Measurements from ENCODE around the gene TXNRD1.
A peak's percentile ranks its signal among the peaks of the same experiment; 100 is the strongest.
"Not testable (repeated sequence)": the region's sequence is repeated elsewhere in the genome, so short reads cannot be mapped to it uniquely, and the experiment has no call there.

Gene TXNRD1

DNA sequence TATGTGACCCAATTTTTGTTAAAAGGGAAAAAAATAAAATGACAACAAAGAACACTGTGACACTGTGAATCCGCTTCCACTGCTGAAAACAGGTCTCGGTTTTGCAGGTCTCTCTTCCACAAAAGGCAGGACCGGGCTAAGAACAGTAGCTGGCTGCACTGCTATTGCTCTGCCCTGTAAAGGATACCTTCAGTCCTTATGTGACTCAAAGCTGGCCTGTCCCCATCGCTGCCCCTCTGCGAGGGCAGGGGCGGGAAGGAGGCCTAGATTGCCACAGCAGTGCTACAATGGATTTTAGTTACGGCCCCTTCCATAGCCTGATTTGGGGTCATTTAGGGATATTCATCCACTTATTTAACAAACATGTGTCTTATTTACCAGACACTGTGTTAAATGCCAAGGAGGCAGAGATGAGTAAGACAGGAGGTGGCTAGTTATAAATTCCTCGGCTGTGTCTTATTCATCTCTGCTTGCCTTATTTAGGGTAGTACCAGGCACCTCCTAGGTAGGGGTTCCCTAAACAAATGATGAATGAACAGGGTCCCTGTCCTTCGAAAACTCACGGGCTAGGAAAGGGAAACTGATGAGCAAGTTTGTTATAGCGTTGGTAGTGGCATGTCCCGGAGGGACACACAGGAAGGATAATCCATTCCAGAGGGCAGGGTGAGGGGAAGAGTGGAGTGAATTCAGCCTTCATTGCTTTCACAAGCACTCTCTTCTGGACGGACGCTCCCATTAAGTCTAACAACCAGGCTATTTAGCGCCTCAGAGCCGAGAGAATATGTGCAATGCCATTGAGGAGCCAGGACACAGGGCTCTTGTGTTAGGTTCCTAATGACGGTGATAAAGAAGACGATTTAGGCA lies 161.3 kb downstream of the TXNRD1 start:
- DNase-seq, result no peak

DNA sequence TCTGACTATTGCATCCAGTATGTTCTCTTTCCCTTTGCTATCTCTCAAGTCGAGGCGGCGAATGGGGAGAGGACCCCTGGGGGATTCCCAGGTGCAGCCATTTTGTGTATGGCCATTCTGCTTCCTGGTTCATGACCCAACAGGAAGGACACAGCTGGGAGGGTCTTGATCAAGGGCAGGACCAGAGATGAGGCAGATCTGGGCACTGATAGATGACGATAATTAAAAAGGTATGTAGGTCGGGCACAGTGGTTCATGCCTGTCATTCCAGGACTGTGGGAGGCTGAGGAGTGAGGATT lies 161.9 kb downstream of the TXNRD1 start:
- DNase-seq, result no peak

DNA sequence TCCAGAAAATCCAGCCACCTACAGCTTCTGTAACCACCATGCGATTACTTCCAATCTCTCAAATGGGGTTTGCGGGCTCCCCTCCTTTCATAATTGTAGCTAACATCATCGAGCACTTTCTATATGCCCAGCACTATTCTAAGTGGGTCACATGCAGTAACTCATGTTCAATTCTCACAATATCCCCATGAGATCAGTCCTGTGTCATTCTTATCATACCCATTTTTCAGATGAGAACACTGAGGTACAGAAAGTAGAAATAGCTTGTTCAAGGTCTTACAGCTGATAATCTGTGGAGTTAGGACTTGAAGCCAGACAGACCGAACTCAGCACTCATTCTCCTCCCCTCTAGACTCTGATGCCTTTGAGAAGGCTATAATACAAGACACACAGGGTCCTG lies 162.8 kb downstream of the TXNRD1 start:
- no peak for DNase-seq

DNA sequence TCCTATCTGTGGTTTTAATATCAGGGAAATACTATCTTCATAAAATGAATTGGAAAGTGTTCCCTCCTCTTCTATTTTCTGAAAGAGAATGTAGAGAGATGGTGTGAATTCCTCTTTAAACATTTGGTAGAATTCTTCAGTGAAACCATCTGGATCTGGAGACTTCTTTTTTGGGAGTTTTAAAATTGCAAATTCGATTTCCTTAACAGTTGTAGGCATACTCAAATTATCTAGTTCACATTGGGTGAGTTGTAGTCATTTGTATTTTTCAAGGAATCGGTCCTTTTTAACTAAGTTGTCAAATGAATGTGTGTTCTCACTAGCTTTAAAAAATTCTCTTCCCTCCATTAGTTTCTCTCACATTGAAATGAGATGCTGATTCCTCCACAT lies 165.8 kb downstream of the TXNRD1 start:
- no peak for DNase-seq

DNA sequence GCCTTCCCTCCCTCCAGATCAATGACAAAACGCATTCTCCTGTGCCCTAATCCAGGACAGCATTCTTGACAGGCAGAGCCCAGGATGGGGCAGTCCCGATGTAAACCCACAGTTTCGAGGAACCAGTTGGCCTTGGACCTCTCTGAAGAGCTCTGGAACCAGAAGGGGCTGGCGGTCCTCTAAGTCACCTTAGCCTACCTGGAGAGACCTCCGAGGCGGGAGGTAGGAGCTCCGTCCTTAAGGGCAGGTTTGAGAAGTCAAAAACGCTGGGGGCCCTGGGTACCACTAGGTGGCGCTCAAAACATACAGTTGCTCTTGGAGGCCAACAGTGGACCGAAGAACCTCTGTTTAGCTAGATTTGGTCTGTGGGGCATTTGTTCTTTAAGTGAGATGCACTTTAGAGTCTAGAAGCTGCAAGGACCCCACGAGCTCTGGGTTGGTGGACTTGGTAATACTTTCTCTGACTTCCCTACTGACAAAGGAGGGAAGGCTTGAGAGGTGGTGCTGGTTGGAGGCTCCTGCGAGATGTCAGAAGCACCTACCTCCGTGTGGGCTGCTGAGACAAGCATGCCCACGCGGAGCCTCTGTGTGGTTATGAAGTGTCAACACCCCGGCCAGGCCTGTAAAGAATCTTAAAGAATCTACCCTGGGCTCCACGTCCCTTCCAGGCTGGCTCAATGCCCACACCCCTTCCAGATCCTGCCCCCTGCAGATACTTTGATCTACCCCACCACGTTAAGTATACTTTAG lies 166.3 kb downstream of the TXNRD1 start:
- DNase-seq, result peak; percentile 54

DNA sequence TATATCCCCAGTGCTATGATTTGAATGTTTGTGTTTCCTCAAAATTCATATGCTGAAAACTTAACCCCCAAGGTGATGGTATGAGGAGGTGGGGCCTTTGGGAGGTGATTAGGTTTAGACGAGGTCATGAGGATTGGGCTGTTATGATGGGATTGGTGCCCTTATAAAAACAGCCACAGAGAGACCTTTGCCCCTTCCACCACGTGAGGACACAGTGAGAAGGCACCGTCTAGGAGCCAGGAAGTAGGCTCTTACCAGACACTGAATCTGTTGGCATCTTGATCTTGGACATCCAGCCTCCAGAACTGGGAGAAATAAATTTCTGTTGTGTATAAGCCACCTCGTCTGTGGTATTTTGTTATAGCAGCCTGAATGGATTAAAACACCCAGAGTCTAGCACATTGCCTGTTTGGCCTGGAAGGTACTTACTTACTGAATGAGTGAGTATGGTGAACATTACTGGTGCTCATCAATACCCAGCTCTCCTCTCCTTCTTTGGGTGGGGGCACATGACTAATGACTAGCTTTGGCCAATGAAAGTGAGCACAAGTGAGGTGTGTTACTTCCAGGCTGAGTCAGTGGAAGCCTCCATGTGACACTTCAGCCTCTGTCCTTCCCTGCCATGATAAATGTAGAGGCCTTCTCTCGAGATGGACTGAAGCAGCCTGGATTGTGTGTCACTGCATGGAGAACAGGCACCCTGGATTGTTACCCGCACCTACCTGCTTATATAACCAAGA lies 168.7 kb downstream of the TXNRD1 start:
- DNase-seq, result no peak

DNA sequence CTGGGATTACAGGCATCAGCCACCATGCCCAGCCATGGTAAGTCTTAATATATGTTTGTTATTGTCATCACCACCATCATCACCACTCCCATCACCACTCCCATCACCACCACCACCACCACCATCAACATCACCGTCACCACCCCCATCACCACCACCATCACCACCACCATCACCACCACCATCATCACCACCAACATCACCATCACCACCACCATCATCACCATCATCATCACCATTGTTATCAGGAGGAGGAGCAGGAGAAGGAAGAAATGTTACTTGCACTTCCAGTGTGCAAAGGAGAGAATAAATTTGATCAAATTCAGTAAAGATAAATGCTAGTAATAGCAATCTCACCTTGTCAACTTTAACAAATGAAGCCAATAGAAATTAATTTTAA lies 169.9 kb downstream of the TXNRD1 start:
- DNase-seq, result no peak

DNA sequence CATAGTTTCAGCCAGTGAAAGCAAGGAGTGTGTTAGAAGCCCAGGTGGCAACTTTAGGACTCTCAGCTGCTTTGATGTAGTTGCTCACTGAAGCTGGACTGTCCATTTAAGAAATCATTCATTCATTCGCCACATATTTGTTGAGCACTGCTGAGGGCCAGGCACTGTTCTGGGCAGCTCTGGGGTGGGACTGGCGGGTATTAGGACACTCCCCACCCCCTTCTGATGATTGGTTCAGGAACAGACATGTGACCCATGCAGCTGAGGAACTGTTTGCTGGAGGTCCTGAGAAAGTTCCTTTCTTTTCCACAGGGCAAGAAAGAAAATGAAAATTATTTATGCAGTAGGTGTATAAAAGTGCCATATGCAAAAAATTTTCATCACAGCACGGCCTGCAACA lies 170.9 kb downstream of the TXNRD1 start:
- DNase-seq, result no peak

DNA sequence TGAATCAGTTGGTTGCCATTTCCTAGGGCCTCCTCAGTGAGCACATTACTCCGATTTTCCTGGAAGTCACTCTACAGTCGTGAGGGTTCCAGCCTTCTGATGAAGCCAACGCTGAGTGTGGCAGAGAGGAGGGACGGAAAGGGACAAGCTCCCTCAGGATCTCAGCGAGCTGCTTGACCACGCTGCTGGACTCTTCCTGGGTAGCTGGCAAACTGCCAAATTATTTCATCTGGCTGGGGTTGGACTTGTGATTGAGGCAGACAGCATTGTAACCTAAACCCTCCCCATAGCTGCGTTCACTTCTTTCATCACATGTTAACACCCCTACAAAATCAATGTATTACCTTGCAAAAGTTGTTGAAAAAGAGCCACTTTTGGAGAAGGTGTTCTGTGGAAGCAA lies 171.6 kb downstream of the TXNRD1 start:
- DNase-seq, result peak; percentile 41

DNA sequence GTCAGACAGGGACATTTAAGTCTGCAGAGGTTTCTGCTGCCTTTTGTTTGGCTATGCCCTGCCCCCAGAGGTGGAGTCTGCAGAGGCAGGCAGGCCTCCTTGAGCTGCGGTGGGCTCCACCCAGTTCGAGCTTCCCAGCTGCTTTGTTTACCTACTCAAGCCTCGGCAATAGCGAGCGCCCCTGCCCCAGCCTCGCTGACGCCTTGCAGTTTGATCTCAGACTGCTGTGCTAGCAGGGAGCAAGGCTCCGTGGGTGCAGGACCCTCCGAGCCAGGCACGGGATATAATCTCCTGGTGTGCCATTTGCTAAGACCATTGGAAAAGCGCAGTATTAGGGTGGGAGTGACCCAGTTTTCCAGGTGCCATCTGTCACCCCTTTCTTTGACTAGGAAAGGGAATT lies 178.5 kb downstream of the TXNRD1 start:
- not testable (repeated sequence) for DNase-seq

All from SHP77 treated with DMSO at 0.1 percent for 48 hours (cell line).